ENCODE results near the gene NPL.

- TF ChIP-seq, protein P1, sequence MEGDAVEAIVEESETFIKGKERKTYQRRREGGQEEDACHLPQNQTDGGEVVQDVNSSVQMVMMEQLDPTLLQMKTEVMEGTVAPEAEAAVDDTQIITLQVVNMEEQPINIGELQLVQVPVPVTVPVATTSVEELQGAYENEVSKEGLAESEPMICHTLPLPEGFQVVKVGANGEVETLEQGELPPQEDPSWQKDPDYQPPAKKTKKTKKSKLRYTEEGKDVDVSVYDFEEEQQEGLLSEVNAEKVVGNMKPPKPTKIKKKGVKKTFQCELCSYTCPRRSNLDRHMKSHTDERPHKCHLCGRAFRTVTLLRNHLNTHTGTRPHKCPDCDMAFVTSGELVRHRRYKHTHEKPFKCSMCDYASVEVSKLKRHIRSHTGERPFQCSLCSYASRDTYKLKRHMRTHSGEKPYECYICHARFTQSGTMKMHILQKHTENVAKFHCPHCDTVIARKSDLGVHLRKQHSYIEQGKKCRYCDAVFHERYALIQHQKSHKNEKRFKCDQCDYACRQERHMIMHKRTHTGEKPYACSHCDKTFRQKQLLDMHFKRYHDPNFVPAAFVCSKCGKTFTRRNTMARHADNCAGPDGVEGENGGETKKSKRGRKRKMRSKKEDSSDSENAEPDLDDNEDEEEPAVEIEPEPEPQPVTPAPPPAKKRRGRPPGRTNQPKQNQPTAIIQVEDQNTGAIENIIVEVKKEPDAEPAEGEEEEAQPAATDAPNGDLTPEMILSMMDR (IDR thresholded peaks at IDR 0.05), result no peak
- TF ChIP-seq POLR2A (IDR thresholded peaks at IDR 0.05; ENCODE audit: low read depth) (no peak), POLR2AphosphoS5 (IDR thresholded peaks at IDR 0.05) (no peak), EP300 (IDR thresholded peaks at IDR 0.05) (no peak)
These were observed 34.8 kb upstream of the NPL start for GRCh38 chr1:182754543-182755314.
